Gastrocnemius medialis (tissue), 4 donors: ENCODE data around the gene VTCN1. TPM values are rescaled to one million over a fixed set of nuclear protein-coding genes. Genes with fewer than 3 reads are reported as not detected.

Experiments used
- ATAC-seq, 2 donors: fragments of 150-250 bp; one replicate each; pipeline ENCODE4 v1.9.1; 2016
- DNase-seq, 2 donors: peaks; one replicate each; pipeline ENCODE4 v3.0.0-alpha.2; 2019
- H3K27ac ChIP-seq, 4 donors: fragments of 200-600 bp; sonication (generic); 1 replicate in 1 of 4; 2 replicates in 3 of 4; pipeline ENCODE4 v1.5.1; 2016 to 2018; ENCODE audit warnings: mild to moderate bottlenecking in 2 of 4, moderate library complexity in 1 of 4
- H3K27me3 ChIP-seq, 3 donors: fragments of 200-600 bp; sonication (generic) in 2 of 3; 1 replicate in 1 of 3; 2 replicates in 2 of 3; pipeline versions ENCODE4 v1.5.1 to v1.6.0; 2016 to 2019; ENCODE audit warnings: mild to moderate bottlenecking in 1 of 3, moderate library complexity in 1 of 3
- H3K36me3 ChIP-seq, 2 donors: fragments of 200-600 bp; sonication (generic) in 1 of 2; one replicate each; pipeline ENCODE4 v1.5.1; 2017 to 2018
- H3K4me1 ChIP-seq, 2 donors: fragments of 200-600 bp; sonication (generic) in 1 of 2; one replicate each; pipeline ENCODE4 v1.5.1; 2016 to 2017; ENCODE audit warnings: mild to moderate bottlenecking in 2 of 2
- H3K4me3 ChIP-seq, 4 donors: fragments of 200-600 bp; sonication (generic) in 3 of 4; 1 replicate in 1 of 4; 2 replicates in 3 of 4; pipeline ENCODE4 v1.5.1; 2016 to 2019; ENCODE audit warnings: mild to moderate bottlenecking in 2 of 4
- H3K9me3 ChIP-seq, 3 donors: fragments of 200-600 bp; sonication (generic) in 2 of 3; 1 replicate in 1 of 3; 2 replicates in 2 of 3; pipeline ENCODE4 v1.5.1; 2016 to 2019
- CTCF ChIP-seq, 5 experiments: fragments of 450-650 bp in 3 of 5; fragments of 200-600 bp in 2 of 5; sonication (generic) in 2 of 5; IDR thresholded peaks in 4 of 5; conservative IDR thresholded peaks in 1 of 5; 1 replicate in 4 of 5; 2 replicates in 1 of 5; pipeline ENCODE4 v1.5.1; 2016 to 2019; ENCODE audit warnings: antibody characterized with exemption in 5 of 5, mild to moderate bottlenecking in 3 of 5, moderate library complexity in 3 of 5
- POLR2A ChIP-seq, 2 donors: fragments of 450-650 bp; IDR thresholded peaks; one replicate each; pipeline ENCODE4 v1.6.1; 2017; ENCODE audit warnings: antibody characterized with exemption in 2 of 2, mild to moderate bottlenecking in 2 of 2, moderate library complexity in 2 of 2
- in situ Hi-C, 4 donors: fragments of 200-750 bp; cut with MboI; loops; one replicate each; pipeline versions ENCODE4 v1.15.0 to v1.8.0; 2017; ENCODE audit warnings: low sequenced_read_pairs in 4 of 4
- intact Hi-C: fragments of 100-400 bp; cut with DNase I; formaldehyde crosslinking; loops from one replicate; pipeline ENCODE4 v1.15.1; 2023; ENCODE audit warnings: low total_unique reads
- total RNA-seq, 4 donors: library from RNA; depleted of rRNA; stranded (reverse); fragments of >200 nt; gene quantifications; one replicate each; pipeline versions ENCODE4 v1.1.0 to v1.2.3, GENCODE V29; 2016

VTCN1 gene
- total RNA-seq, 4 donors from 2014 or later = not detected

DNA sequence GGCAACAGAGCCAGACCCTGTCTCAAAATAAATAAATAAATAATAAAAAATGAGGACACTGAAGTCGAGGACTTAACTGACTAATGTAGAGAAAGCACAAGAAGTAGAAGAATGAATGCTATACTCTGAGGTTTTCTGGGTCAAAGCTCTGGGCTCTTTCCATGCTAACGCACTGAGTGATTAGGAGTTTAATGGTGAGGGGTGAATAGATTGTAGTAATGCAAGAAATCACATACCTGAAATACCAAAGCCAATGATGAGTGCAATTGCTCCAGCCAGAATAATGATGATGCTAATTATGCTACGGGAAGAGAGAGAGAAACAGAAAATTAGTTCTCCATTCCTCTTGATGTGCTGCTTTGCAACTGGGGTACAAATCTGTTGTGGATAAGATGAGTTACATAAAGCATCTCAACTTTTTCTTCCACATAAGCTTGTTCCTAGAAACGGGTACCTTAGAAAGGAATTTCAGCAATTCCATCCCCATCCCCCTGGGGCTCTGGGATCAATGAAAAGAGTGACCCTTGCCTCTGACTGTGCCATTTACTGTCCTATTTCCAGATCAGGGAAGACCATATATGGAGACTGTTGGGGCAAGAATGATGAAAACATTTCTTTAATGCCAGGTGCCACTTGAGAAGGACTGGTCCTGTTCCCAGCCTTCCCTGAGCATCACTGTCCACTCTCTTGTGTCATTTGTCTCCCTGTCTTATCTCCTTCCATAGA lies 40.7 kb downstream of the VTCN1 start:
- peak in 1 of 2 donors; percentile 51 for ATAC-seq
- intact Hi-C loops (no loop called here), in situ Hi-C loops (no loop called here)
- DNase-seq = no peak
- no peaks in the 10 kb centered on the region for H3K36me3 ChIP-seq
- no peak for TF ChIP-seq POLR2A (IDR thresholded peaks at IDR 0.05)
- H3K27me3 ChIP-seq = no peaks in the 10 kb centered on the region
- H3K9me3 ChIP-seq = no peaks in the 10 kb centered on the region
- no peaks in the 10 kb centered on the region for H3K4me1 ChIP-seq
- no peak overlapping the region for H3K4me3 ChIP-seq
- H3K27ac ChIP-seq = peak overlapping the region in 1 of 4 donors; percentile 34

- TF ChIP-seq POLR2A (IDR thresholded peaks at IDR 0.05) (no peak), CTCF (IDR thresholded peaks at IDR 0.05 in 4 of 5, conservative IDR thresholded peaks at IDR 0.05 in 1 of 5) (no peak)
- Histone ChIP-seq H3K27me3 (no peaks in the 10 kb centered on the region), H3K27ac (no peak overlapping the region), H3K36me3 (no peaks in the 10 kb centered on the region), H3K4me1 (no peaks in the 10 kb centered on the region), H3K9me3 (no peaks in the 10 kb centered on the region), H3K4me3 (no peak overlapping the region)
- ATAC-seq (no peak), DNase-seq (no peak)
- intact Hi-C loops = no loop called here
- in situ Hi-C loops = no loop called here
Measured at GRCh38 chr1:117167402-117167801, 43.3 kb downstream of the VTCN1 start.

- TF ChIP-seq CTCF (IDR thresholded peaks at IDR 0.05 in 4 of 5, conservative IDR thresholded peaks at IDR 0.05 in 1 of 5) (no peak), POLR2A (IDR thresholded peaks at IDR 0.05) (no peak)
Measured at GRCh38 chr1:117166076-117166475, 44.7 kb downstream of the VTCN1 start.

GRCh38 chr1:117164209-117164608 lies 46.5 kb downstream of the VTCN1 start:
- in situ Hi-C loops = no loop called here
- no peak for DNase-seq

More at GRCh38 chr1:117166076-117166475, 44.7 kb downstream of the VTCN1 start:
- ATAC-seq (no peak), DNase-seq (no peak)
- no peaks in the 10 kb centered on the region for H3K36me3 ChIP-seq
- in situ Hi-C loops = no loop called here
- no peaks in the 10 kb centered on the region for H3K9me3 ChIP-seq
- no peak overlapping the region for H3K27ac ChIP-seq
- H3K4me3 ChIP-seq = no peak overlapping the region
- intact Hi-C loops = no loop called here
- no peaks in the 10 kb centered on the region for H3K4me1 ChIP-seq
- H3K27me3 ChIP-seq = no peaks in the 10 kb centered on the region

DNA sequence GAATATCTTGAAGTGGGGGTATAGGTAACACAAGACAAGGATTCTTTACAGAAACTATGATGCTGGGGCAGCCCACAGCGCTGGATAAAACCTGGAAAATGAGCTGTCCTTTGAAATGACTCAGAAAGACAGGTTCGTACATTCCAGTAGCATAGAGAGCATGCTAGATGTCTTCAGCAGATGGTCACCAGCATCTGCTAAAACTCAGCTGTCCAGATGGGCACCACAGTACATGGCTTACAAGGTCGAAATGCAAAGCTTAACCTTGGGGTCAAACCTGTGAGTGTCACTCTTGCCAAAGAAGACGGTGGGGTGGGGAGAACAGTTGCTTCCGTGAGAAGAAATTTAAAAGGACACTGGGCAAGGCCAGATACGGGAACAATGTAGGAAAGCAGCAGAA lies 47.9 kb downstream of the VTCN1 start:
- no peaks in the 10 kb centered on the region for H3K27me3 ChIP-seq
- intact Hi-C loops = no loop called here
- H3K4me3 ChIP-seq = no peak overlapping the region
- H3K36me3 ChIP-seq = no peaks in the 10 kb centered on the region
- DNase-seq (no peak), ATAC-seq (no peak)
- no peaks in the 10 kb centered on the region for H3K4me1 ChIP-seq
- no peak overlapping the region for H3K27ac ChIP-seq
- TF ChIP-seq POLR2A (IDR thresholded peaks at IDR 0.05) (no peak), CTCF (IDR thresholded peaks at IDR 0.05 in 4 of 5, conservative IDR thresholded peaks at IDR 0.05 in 1 of 5) (no peak)
- no peaks in the 10 kb centered on the region for H3K9me3 ChIP-seq
- in situ Hi-C loops = no loop called here

More at GRCh38 chr1:117164209-117164608, 46.5 kb downstream of the VTCN1 start:
- H3K9me3 ChIP-seq = no peaks in the 10 kb centered on the region
- intact Hi-C loops = no loop called here
- H3K36me3 ChIP-seq = no peaks in the 10 kb centered on the region
- ATAC-seq = no peak
- no peak for TF ChIP-seq CTCF (IDR thresholded peaks at IDR 0.05 in 4 of 5, conservative IDR thresholded peaks at IDR 0.05 in 1 of 5)
- no peaks in the 10 kb centered on the region for H3K4me1 ChIP-seq
- H3K4me3 ChIP-seq = no peak overlapping the region
- no peaks in the 10 kb centered on the region for H3K27me3 ChIP-seq
- H3K27ac ChIP-seq = no peak overlapping the region
